ENCODE results near the gene GNAQ.

The GNAQ gene

GRCh38 chr9:77805810-77806209 lies 225.8 kb downstream of the GNAQ start:
- no peak for DNase-seq (ENCODE audit: low read depth in 2 of 2)
- no peak for TF ChIP-seq CTCF (IDR thresholded peaks at IDR 0.05; ENCODE audit: low read depth, low read length)
- no peak overlapping the region for H3K4me3 ChIP-seq (replicated peaks in 1 of 2; ENCODE audit: low read depth in 2 of 2, low read length in 2 of 2)

GRCh38 chr9:77803423-77803822 lies 228.2 kb downstream of the GNAQ start:
- no peak for DNase-seq (ENCODE audit: low read depth in 2 of 2)
- no peak for TF ChIP-seq CTCF (IDR thresholded peaks at IDR 0.05; ENCODE audit: low read depth, low read length)
- no peak overlapping the region for H3K4me3 ChIP-seq (replicated peaks in 1 of 2; ENCODE audit: low read depth in 2 of 2, low read length in 2 of 2)

GRCh38 chr9:77802515-77803293 lies 228.9 kb downstream of the GNAQ start:
- TF ChIP-seq CTCF (IDR thresholded peaks at IDR 0.05; ENCODE audit: low read depth, low read length), result no peak
- no peak for DNase-seq (ENCODE audit: low read depth in 2 of 2)

GRCh38 chr9:77802064-77802463 lies 229.5 kb downstream of the GNAQ start:
- no peak overlapping the region for H3K4me3 ChIP-seq (replicated peaks in 1 of 2; ENCODE audit: low read depth in 2 of 2, low read length in 2 of 2)
- no peak for TF ChIP-seq CTCF (IDR thresholded peaks at IDR 0.05; ENCODE audit: low read depth, low read length)
- DNase-seq (ENCODE audit: low read depth in 2 of 2), result no peak

More at GRCh38 chr9:77802515-77803293, 228.9 kb downstream of the GNAQ start:
- H3K4me3 ChIP-seq (replicated peaks in 1 of 2; ENCODE audit: low read depth in 2 of 2, low read length in 2 of 2), result no peak overlapping the region

- H3K4me3 ChIP-seq (replicated peaks in 1 of 2; ENCODE audit: low read depth in 2 of 2, low read length in 2 of 2), result no peak overlapping the region
- DNase-seq (ENCODE audit: low read depth in 2 of 2), result no peak
- TF ChIP-seq CTCF (IDR thresholded peaks at IDR 0.05; ENCODE audit: low read depth, low read length), result no peak
These were observed 230.6 kb downstream of the GNAQ start for GRCh38 chr9:77800924-77801551.

GRCh38 chr9:77798140-77798539 lies 233.5 kb downstream of the GNAQ start:
- no peak overlapping the region for H3K4me3 ChIP-seq (replicated peaks in 1 of 2; ENCODE audit: low read depth in 2 of 2, low read length in 2 of 2)
- DNase-seq (ENCODE audit: low read depth in 2 of 2), result no peak
- TF ChIP-seq CTCF (IDR thresholded peaks at IDR 0.05; ENCODE audit: low read depth, low read length), result no peak
